HG02840 (cell line): Measurements from ENCODE around the gene PXYLP1.
A peak's percentile ranks its signal among the peaks of the same experiment; 100 is the strongest.
"Not testable (repeated sequence)": the region's sequence is repeated elsewhere in the genome, so short reads cannot be mapped to it uniquely, and the experiment has no call there.

Source experiments
- ATAC-seq: cut with Tn5 transposase; IDR thresholded peaks from one replicate; pipeline ENCODE4 v1.9.1; 2021; ENCODE audit warnings: mild to moderate bottlenecking, moderate library complexity, moderate number of reproducible peaks; ENCODE audit not compliant: unreplicated experiment, low FRiP score

PXYLP1 gene

GRCh38 chr3:141314415-141314814, 82.8 kb downstream of the PXYLP1 start:
- not testable (repeated sequence) for ATAC-seq

- no peak for ATAC-seq
Observed at GRCh38 chr3:141316851-141317250, 85.2 kb downstream of the PXYLP1 start.

- ATAC-seq: no peak
Observed at GRCh38 chr3:141320399-141321108, 88.9 kb downstream of the PXYLP1 start.

- no peak for ATAC-seq
Observed at GRCh38 chr3:141321109-141321497, 89.5 kb downstream of the PXYLP1 start.

- ATAC-seq: no peak
Observed at GRCh38 chr3:141323936-141324704, 92.5 kb downstream of the PXYLP1 start.

- ATAC-seq: no peak
Observed at GRCh38 chr3:141326123-141326522, 94.5 kb downstream of the PXYLP1 start.

GRCh38 chr3:141326626-141327025, 95.0 kb downstream of the PXYLP1 start:
- no peak for ATAC-seq

- no peak for ATAC-seq
Observed at GRCh38 chr3:141328286-141329166, 96.9 kb downstream of the PXYLP1 start.

GRCh38 chr3:141330235-141330634, 98.6 kb downstream of the PXYLP1 start:
- no peak for ATAC-seq

GRCh38 chr3:141330718-141331376, 99.2 kb downstream of the PXYLP1 start:
- ATAC-seq: no peak

GRCh38 chr3:141331377-141332318, 100.0 kb downstream of the PXYLP1 start:
- no peak for ATAC-seq

- ATAC-seq: no peak
Observed at GRCh38 chr3:141332416-141332815, 100.8 kb downstream of the PXYLP1 start.

- no peak for ATAC-seq
Observed at GRCh38 chr3:141333836-141334626, 102.4 kb downstream of the PXYLP1 start.

GRCh38 chr3:141334627-141335250, 103.1 kb downstream of the PXYLP1 start:
- no peak for ATAC-seq

- ATAC-seq: no peak
Observed at GRCh38 chr3:141335531-141336061, 104.0 kb downstream of the PXYLP1 start.

- ATAC-seq: peak; percentile 81
Observed at GRCh38 chr3:141336672-141337522, 105.3 kb downstream of the PXYLP1 start.

GRCh38 chr3:141337523-141337854, 105.9 kb downstream of the PXYLP1 start:
- no peak for ATAC-seq
